Measurements from ENCODE around the gene NOS1AP. TPM values are rescaled to one million over a fixed set of nuclear protein-coding genes. Genes with fewer than 3 reads are reported as not detected.

NOS1AP gene
- total and polyA plus RNA-seq, 9 of the 15 experiments (the other 6 are each of a cell fraction or from before 2014, with no cell fraction given): 0.07 to 1.5 (median 0.22) TPM

- Histone ChIP-seq H4K20me1 (replicated peaks; ENCODE audit: control insufficient read depth, insufficient read depth, low read length) (no peaks in the 10 kb centered on the region; the same call in 1 of the 2 replicates), H2AFZ (ENCODE audit: low read depth, low read length) (no peak overlapping the region), H3K4me3 (no peak overlapping the region), H3K27me3 (ENCODE audit: control insufficient read depth in 2 of 2, insufficient read depth in 2 of 2, low read length in 2 of 2) (peaks cover 3 to 4% of the 10 kb centered on the region in 2 experiments; a peak in 3 of 5 replicates), H3K27ac (ENCODE audit: extremely low read depth, low read depth, low read length) (no peak overlapping the region), H3K9me1 (ENCODE audit: control insufficient read depth, insufficient read depth, low read length) (no peaks in the 10 kb centered on the region), H3K79me2 (ENCODE audit: control insufficient read depth, insufficient read depth, low read length) (no peaks in the 10 kb centered on the region), H3K4me1 (replicated peaks in 1 of 2; ENCODE audit: control insufficient read depth in 2 of 2, insufficient read depth in 2 of 2, low read length in 2 of 2) (no peaks in the 10 kb centered on the region), H3K4me2 (ENCODE audit: insufficient read depth, low read length) (no peak overlapping the region), H3K36me3 (ENCODE audit: control insufficient read depth, insufficient read depth, low read length) (no peaks in the 10 kb centered on the region), H3K9ac (ENCODE audit: insufficient read depth in 1 of 2, low read depth in 2 of 2, low read length in 2 of 2) (no peak overlapping the region), H3K9me3 (replicated peaks; ENCODE audit: control insufficient read depth, insufficient read depth, low read depth, low read length) (no peaks in the 10 kb centered on the region)
- CTCF ChIA-PET (ENCODE audit: low intra/inter-chr PET ratio): no interaction called here
- intact Hi-C loops (cut with micrococcal nuclease) (no loop called here), in situ Hi-C loops (cut with MboI) (no loop called here)
- FAIRE-seq: no peak
- no peak for TF ChIP-seq SMARCA4 (IDR thresholded peaks at IDR 0.05)
- TF ChIP-seq ASH1L (IDR thresholded peaks at IDR 0.05; ENCODE audit: borderline replicate concordance, low read depth, partially characterized antibody): no peak
- TF ChIP-seq TSHZ1 (CRISPR knock-in tag; IDR thresholded peaks at IDR 0.05): no peak
- TF ChIP-seq MXI1 (IDR thresholded peaks at IDR 0.05; ENCODE audit: low read depth, low read length): no peak
- TF ChIP-seq GABPA (tag; conservative IDR thresholded peaks at IDR 0.05; ENCODE audit: low read depth): no peak
- no peak for TF ChIP-seq ZNF274 (IDR thresholded peaks at IDR 0.05; ENCODE audit: borderline replicate concordance, low read depth, low read length)
- no peak for TF ChIP-seq FOXA3 (CRISPR knock-in tag; conservative IDR thresholded peaks at IDR 0.05 in 1 of 2, IDR thresholded peaks at IDR 0.05 in 1 of 2)
- no peak for TF ChIP-seq GTF2E2 (tag; IDR thresholded peaks at IDR 0.05)
- no peak for TF ChIP-seq ZNF280B (CRISPR knock-in tag; IDR thresholded peaks at IDR 0.05)
- no peak for TF ChIP-seq PREB (CRISPR knock-in tag; IDR thresholded peaks at IDR 0.05)
- TF ChIP-seq BCOR (IDR thresholded peaks at IDR 0.05): no peak
- no peak for TF ChIP-seq CEBPB (tag; IDR thresholded peaks at IDR 0.05)
- no peak for TF ChIP-seq ZBTB9 (CRISPR knock-in tag; IDR thresholded peaks at IDR 0.05)
- TF ChIP-seq XRCC5 (IDR thresholded peaks at IDR 0.05; ENCODE audit: low read depth, low read length): no peak
- TF ChIP-seq FOS (IDR thresholded peaks at IDR 0.05; ENCODE audit: extremely low read depth, insufficient read length): no peak
- no peak for DNase-seq (ENCODE audit: extremely low read depth in 1 of 4, low spot score in 3 of 4)
- ATAC-seq: no peak
- no TSS peak for BruUV-seq (replicated peaks)
- 3% methylated on average over 2 of the region's 2 CpGs for WGBS (ENCODE audit: insufficient coverage, low coverage, missing lambda C conversion rate)
- POLR2A ChIA-PET: no interaction called here
Observed at GRCh38 chr1:162258394-162258793, 188.9 kb downstream of the NOS1AP start.
